HG03439 (cell line): ENCODE data around the gene PRAF2.

Experiments
- ATAC-seq: cut with Tn5 transposase; IDR thresholded peaks from one replicate; pipeline ENCODE4 v1.9.1; 2021; ENCODE audit warnings: mild to moderate bottlenecking, moderate library complexity; ENCODE audit not compliant: unreplicated experiment

PRAF2 gene

GRCh38 chrX:49075347-49075746 is 1.5 kb upstream of the PRAF2 start:
- ATAC-seq, result no peak

GRCh38 chrX:49072712-49073095 is 1.1 kb downstream of the PRAF2 start:
- no peak for ATAC-seq

- no peak for ATAC-seq
These were observed 1.7 kb downstream of the PRAF2 start for GRCh38 chrX:49071877-49072711.

- no peak for ATAC-seq
These were observed 2.8 kb downstream of the PRAF2 start for GRCh38 chrX:49070988-49071387.

GRCh38 chrX:49069038-49069437 is 4.8 kb downstream of the PRAF2 start:
- no peak for ATAC-seq

- ATAC-seq, result no peak
These were observed 6.3 kb downstream of the PRAF2 start for GRCh38 chrX:49067285-49068120.

- no peak for ATAC-seq
These were observed 7.1 kb downstream of the PRAF2 start for GRCh38 chrX:49066690-49067089.

- ATAC-seq, result no peak
These were observed 7.5 kb downstream of the PRAF2 start for GRCh38 chrX:49066278-49066677.

GRCh38 chrX:49064735-49065134 is 9.1 kb downstream of the PRAF2 start:
- no peak for ATAC-seq

- ATAC-seq, result no peak
These were observed 9.5 kb downstream of the PRAF2 start for GRCh38 chrX:49064303-49064702.

- ATAC-seq, result no peak
These were observed 10.1 kb downstream of the PRAF2 start for GRCh38 chrX:49063715-49064114.

GRCh38 chrX:49061916-49062315 is 11.9 kb downstream of the PRAF2 start:
- no peak for ATAC-seq

GRCh38 chrX:49061490-49061889 is 12.3 kb downstream of the PRAF2 start:
- no peak for ATAC-seq

- ATAC-seq, result no peak
These were observed 12.9 kb downstream of the PRAF2 start for GRCh38 chrX:49060914-49061313.

GRCh38 chrX:49059681-49060085 is 14.1 kb downstream of the PRAF2 start:
- no peak for ATAC-seq

GRCh38 chrX:49059201-49059600 is 14.6 kb downstream of the PRAF2 start:
- no peak for ATAC-seq

- no peak for ATAC-seq
These were observed 15.0 kb downstream of the PRAF2 start, which contains the start of gene CCDC120 for GRCh38 chrX:49058794-49059193. Gene CCDC120 (plus strand): TSS chrX:49058999. CDS start chrX:49062042, 3,043 bp downstream.

GRCh38 chrX:49054073-49054762 is 19.6 kb downstream of the PRAF2 start:
- ATAC-seq, result no peak

- ATAC-seq, result no peak
These were observed 20.4 kb downstream of the PRAF2 start for GRCh38 chrX:49053223-49054072.

GRCh38 chrX:49043987-49044281 is 29.9 kb downstream of the PRAF2 start:
- ATAC-seq, result no peak
